ENCODE measurements around the gene RAB11FIP3. TPM values are rescaled to one million over a fixed set of nuclear protein-coding genes. Genes with fewer than 3 reads are reported as not detected.

Gene RAB11FIP3
- total RNA-seq, 3 donors from 2014 or later, result 22.0 to 44.6 (median 24.5) TPM

- Histone ChIP-seq H3K27ac (no peak overlapping the region), H3K9me3 (no peaks in the 10 kb centered on the region), H3K27me3 (no peaks in the 10 kb centered on the region), H3K36me3 (no peaks in the 10 kb centered on the region), H3K4me1 (no peaks in the 10 kb centered on the region), H3K4me3 (no peak overlapping the region)
- TF ChIP-seq POLR2A (IDR thresholded peaks at IDR 0.05) (no peak), CTCF (IDR thresholded peaks at IDR 0.05) (no peak), POLR2AphosphoS5 (IDR thresholded peaks at IDR 0.05) (no peak)
- DNase-seq (ENCODE audit: low spot score in 2 of 2), result no peak
- intact Hi-C loops (cut with DNase I; ENCODE audit: low total_unique reads), result no loop called here
These were observed 89.9 kb downstream of the RAB11FIP3 start for GRCh38 chr16:515175-515938.

GRCh38 chr16:515939-516226 is 90.4 kb downstream of the RAB11FIP3 start:
- no peak for DNase-seq (ENCODE audit: low spot score in 2 of 2)

GRCh38 chr16:516301-516700 is 90.9 kb downstream of the RAB11FIP3 start:
- no peak for DNase-seq (ENCODE audit: low spot score in 2 of 2)
- no peaks in the 10 kb centered on the region for H3K9me3 ChIP-seq
- TF ChIP-seq POLR2A (IDR thresholded peaks at IDR 0.05), result no peak
- no peak for TF ChIP-seq POLR2AphosphoS5 (IDR thresholded peaks at IDR 0.05)
- no peak for TF ChIP-seq CTCF (IDR thresholded peaks at IDR 0.05)
- H3K4me1 ChIP-seq, result peaks cover 0 to under 1% of the 10 kb centered on the region in 2 donors
- no peak overlapping the region for H3K4me3 ChIP-seq
- H3K27ac ChIP-seq, result no peak overlapping the region
- H3K27me3 ChIP-seq, result no peaks in the 10 kb centered on the region
- H3K36me3 ChIP-seq, result no peaks in the 10 kb centered on the region
- intact Hi-C loops (cut with DNase I; ENCODE audit: low total_unique reads), result no loop called here

More at GRCh38 chr16:515939-516226, 90.4 kb downstream of the RAB11FIP3 start:
- Histone ChIP-seq H3K27me3 (no peaks in the 10 kb centered on the region), H3K27ac (no peak overlapping the region), H3K36me3 (no peaks in the 10 kb centered on the region), H3K4me1 (no peaks in the 10 kb centered on the region), H3K9me3 (no peaks in the 10 kb centered on the region), H3K4me3 (no peak overlapping the region)
- intact Hi-C loops (cut with DNase I; ENCODE audit: low total_unique reads), result no loop called here
- TF ChIP-seq POLR2AphosphoS5 (IDR thresholded peaks at IDR 0.05) (no peak), CTCF (IDR thresholded peaks at IDR 0.05) (no peak), POLR2A (IDR thresholded peaks at IDR 0.05) (no peak)

- H3K4me3 ChIP-seq, result no peak overlapping the region
- no peaks in the 10 kb centered on the region for H3K36me3 ChIP-seq
- H3K27ac ChIP-seq, result no peak overlapping the region
- no peaks in the 10 kb centered on the region for H3K27me3 ChIP-seq
- no peak for DNase-seq (ENCODE audit: low spot score in 2 of 2)
- TF ChIP-seq POLR2A (IDR thresholded peaks at IDR 0.05) (no peak), CTCF (IDR thresholded peaks at IDR 0.05) (no peak), POLR2AphosphoS5 (IDR thresholded peaks at IDR 0.05) (no peak)
- H3K9me3 ChIP-seq, result no peaks in the 10 kb centered on the region
- H3K4me1 ChIP-seq, result peaks cover 0 to 4% of the 10 kb centered on the region in 2 donors
- intact Hi-C loops (cut with DNase I; ENCODE audit: low total_unique reads), result no loop called here
These were observed 93.4 kb downstream of the RAB11FIP3 start for GRCh38 chr16:518858-519257.

- Histone ChIP-seq H3K27me3 (no peaks in the 10 kb centered on the region), H3K4me3 (no peak overlapping the region), H3K9me3 (no peaks in the 10 kb centered on the region), H3K4me1 (peaks cover 0 to 4% of the 10 kb centered on the region in 2 donors), H3K27ac (no peak overlapping the region), H3K36me3 (no peaks in the 10 kb centered on the region)
- no peak for TF ChIP-seq POLR2A (IDR thresholded peaks at IDR 0.05)
- TF ChIP-seq CTCF (IDR thresholded peaks at IDR 0.05), result no peak
- intact Hi-C loops (cut with DNase I; ENCODE audit: low total_unique reads), result no loop called here
- DNase-seq (ENCODE audit: low spot score in 2 of 2), result no peak
These were observed 94.0 kb downstream of the RAB11FIP3 start for GRCh38 chr16:519425-519824.

Measured in breast epithelium (tissue), 4 donors.